Activated CD8-positive, alpha-beta memory T cell treated with anti-CD3 and anti-CD28 coated beads, Interleukin-2, amount 50 U/mL, for 1 hour (primary cell): ENCODE data around the gene RAP1GAP.

ENCODE experiments used
- DNase-seq: peaks from one replicate; pipeline ENCODE4 v3.0.0-alpha.2; 2020; ENCODE audit errors: extremely low read depth

Gene RAP1GAP

DNA sequence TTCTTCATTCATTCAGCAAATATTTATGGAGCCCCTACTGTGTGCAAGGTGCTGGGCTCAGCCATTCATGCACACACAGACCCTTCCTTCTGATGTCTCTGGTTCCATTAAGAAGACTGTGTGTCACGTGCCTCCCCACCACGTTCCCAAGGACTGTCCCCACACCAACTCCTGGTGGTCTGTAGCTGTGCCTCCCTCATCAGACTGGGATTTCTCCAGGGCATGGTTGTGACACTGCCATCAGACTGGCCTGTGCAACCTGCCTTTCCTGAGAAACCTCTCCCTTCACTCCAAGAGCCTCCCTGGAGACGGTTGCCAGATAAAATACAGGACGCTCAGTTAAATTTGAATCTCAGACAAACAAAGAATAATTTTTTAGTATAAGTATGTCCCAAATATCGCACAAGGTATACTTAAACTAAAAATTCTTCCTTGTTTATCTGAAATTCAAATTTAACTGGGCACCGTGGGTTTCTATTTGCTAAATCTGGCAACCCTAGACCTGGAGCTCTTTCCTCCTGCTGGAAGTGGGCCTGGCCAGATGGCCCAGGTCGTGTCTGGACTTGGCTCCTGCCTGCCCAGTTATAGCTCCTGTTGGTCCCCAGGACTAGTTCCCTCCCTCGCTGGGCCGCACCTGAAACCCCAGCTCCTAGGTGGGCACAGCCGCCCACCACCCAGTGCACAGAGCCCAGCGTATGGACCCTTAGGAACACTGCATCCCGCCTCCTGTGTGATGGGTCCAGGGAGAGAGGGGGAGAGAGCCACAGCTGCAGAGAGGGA, 76.9 kb downstream of the RAP1GAP start:
- DNase-seq, result no peak

DNA sequence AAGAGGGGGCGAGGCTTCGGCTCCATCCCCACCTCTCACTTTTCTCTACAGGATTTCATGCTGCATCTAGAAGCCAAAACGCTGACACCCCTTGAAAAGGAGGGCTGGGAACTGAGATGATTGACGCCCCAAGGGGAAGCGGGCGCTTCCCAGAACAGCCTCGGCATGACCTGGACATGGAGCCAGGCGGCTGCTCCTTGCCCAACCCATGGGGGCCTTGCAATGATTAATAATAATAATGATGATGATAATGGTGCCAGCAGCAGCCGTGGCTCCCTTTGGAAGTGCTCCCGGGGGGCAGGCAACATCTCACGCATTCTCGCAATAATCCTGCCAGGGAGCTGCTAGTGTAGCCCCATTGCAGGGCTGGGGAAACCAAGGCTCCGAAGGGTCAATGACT, 78.2 kb downstream of the RAP1GAP start:
- DNase-seq, result no peak

DNA sequence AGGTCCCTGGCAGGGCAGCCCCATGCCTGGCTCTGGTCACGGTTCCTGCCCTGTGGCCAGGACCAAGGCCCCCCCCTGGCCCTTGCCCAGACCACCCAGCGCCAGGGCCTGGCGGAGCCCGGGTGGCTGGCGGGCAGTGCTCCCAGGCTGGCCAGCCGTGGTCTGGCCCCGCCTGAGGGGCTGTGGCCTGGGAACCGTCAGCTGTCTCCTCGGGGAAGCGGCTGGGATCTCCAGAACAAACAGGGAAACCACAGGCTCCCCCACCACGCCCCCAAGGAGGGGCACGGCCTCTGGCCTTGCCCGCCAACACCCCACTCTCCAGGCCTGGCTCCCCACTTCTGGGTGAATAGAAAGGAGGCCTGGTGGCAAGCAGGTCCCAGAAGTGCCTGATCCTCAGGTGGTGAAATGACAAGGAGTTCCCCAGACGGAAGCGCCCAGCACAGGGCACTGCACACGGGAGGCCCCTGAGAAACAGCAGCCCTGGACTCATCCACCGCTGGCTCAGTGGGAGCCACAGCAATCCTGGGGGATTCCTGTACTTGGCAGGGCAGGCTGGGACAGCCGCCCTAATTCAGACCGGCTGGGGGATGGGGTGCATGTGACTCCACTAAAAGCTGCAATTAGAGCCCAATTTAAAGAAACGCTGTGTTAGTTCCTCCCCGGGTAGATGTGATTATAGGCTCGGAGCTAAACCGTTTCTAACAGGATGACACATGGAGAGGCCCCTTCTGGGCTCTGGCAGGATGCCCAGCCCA, 78.9 kb downstream of the RAP1GAP start:
- DNase-seq, result no peak

DNA sequence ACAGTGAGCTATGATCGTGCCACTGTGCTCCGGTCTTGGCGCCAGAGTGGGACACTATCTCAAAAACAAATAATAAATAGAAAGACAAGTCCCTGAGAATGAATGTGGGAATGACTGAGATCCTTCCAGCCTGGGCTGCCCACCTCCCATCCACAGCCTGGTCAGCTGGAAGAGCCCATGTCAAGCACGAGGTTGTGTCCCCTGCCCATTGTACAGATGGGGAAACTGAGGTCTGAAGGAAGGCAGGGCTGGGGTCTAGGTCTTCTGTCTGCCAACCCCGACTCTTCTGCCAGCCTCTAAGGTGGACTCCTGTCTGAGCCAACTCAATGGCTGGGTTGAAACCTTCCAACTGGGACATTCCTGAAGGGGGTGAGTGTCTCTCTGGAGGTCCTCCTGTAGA, 79.5 kb downstream of the RAP1GAP start:
- DNase-seq, result no peak

DNA sequence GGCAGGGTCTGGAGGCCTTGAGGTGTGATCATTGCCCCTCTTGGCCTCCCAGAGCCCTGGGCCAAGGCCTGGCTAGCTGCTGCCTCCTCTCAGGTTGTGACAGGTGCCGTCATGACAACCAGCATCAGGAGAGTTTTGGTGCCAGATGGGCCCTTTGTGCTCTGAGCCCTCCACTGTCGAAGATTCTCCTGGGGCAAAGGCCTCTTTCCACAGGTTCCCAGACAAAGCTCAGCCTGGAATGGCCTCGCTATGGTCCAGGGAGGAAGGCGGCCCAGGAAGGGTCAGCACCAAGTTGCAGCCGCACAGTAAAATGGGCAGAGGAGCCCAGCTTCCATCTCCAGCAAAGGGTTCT, 81.6 kb downstream of the RAP1GAP start:
- no peak for DNase-seq

DNA sequence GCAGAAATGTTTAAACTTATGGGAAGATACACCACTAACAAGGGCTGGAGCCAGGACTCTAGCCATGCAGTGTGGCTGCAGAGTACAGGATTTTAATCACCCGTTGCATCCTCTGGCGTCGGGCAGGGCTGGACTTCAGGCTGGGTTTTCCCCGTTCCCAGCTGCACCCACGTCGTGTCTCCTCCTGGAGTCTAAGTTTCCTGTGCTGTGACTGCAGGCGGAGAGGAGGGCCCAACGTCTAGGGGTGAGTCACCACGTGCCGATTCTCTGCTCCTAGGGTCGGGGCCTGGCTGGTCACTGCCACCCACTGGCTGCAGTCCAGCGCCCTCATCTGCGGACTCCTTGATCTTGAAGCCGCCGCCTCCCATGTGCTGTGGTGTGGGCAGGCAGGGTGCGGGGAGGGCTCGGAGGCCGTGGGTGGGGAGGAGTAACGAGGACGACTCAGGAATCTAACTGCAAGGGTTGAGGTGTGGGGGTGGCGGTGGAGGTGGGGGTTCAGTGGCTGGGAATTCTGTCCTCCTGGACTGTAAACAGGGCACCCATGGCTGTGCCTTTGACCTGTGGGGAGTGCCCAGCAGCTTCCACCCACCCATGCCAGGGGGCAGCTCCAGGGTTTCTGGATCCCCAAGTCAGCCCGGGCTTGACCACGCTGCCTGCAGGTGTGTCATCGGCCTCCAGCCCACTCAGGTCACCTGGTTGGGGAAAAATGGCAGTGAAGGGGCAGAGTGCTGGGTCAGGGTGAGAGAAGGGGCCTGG, 82.1 kb downstream of the RAP1GAP start:
- no peak for DNase-seq

DNA sequence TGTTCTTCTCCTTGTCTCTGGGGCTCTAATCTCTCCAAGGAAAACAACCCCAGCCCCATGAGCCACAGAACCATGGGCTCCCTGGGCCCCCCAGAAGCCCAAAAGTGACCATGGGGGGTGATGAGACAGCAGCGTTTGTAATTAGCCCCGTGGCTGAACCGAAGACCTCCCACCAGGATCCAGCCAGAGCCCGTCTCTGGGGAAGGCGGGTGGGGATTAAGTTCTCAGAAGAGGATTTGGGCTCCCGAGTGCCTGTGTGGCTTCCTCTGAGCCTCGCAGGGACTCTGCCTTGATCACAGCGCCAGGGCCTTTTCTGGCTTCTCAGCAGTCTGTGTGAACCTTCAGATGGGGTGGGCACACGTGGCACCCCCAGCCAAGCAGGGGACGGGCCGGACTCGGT, 82.9 kb downstream of the RAP1GAP start:
- DNase-seq, result no peak

DNA sequence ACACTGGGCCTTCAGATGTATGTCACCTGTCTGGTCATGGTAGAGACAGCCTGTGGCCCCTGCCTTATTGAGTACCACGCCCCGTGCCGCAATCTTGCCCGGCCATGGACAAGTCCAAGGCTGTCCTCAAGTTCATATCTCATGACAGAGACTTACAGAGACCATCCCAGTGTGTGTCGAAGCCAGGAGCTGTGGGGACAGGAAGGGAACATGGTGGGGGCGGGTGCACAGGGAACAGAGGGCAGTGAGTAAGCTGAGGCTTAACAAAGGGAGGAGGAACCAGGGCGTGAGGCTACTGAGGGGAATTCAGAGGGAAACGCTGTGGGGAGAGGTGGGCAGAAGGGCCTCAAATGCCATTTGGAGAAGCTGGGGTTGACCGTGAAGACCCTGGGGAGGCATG, 84.1 kb downstream of the RAP1GAP start:
- DNase-seq, result no peak

DNA sequence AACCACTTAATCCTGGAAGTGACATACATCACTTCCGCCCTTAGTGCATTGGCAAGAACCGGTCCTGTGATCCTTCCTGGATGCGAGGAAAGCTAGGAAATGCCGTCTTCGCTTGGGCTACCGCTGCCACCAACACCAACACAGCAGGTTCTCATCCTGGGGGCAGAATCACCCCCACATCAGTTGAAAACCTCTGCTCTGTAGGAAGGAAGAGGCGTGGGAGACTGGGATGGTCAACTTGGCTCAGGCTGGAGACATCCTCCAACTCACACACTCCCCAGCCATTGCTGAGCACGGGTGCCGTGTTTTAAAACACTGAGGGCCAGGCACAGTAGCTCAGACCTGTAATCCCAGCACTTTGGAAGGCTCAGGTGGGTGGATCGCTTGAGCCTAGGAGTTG, 85.1 kb downstream of the RAP1GAP start:
- no peak for DNase-seq

DNA sequence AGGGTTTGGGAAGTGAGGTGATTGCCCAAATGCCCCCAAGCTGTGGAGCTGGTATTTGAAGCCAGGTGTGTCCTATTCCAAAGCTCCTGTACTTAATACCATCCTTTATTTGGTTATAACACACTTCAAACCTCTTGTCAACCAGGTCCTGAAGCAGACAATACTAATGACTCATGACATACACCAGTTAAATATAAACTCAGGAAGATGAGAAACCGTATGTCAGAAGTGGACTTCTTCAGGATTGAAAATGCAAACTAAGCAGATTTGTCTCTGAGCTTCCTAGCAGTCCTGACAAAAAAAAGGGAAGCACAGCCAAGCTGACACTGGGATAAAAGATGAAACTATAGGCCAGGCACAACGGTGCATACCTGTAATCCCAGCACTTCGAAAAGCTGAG, 89.4 kb downstream of the RAP1GAP start:
- no peak for DNase-seq

DNA sequence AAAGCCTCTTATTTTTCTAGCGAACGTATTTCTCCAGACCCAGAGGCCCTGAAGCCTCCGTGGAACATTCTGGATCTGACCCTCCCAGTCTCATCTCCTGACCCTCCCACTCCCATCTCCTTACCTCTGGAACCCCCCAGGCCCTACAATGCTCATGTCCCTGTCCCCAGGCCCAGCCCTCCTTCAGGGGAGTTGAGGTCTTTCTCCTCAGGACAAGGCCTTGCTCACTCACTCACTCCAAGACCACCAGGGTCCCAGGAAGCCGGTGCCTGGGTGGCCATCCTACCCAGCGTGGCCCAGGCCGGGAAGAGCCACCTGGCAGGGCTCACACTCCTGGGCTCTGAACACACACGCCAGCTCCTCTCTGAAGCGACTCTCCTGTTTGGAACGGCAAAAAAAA, 91.2 kb downstream of the RAP1GAP start:
- DNase-seq, result no peak

DNA sequence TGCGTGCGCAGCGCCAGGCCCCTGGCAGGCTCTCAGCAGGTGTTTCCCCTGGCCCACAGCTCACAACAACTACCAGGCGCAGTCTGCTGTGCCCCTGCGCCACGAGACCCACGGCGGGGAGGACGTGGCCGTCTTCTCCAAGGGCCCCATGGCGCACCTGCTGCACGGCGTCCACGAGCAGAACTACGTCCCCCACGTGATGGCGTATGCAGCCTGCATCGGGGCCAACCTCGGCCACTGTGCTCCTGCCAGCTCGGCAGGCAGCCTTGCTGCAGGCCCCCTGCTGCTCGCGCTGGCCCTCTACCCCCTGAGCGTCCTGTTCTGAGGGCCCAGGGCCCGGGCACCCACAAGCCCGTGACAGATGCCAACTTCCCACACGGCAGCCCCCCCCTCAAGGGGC, 91.8 kb downstream of the RAP1GAP start:
- DNase-seq, result no peak

DNA sequence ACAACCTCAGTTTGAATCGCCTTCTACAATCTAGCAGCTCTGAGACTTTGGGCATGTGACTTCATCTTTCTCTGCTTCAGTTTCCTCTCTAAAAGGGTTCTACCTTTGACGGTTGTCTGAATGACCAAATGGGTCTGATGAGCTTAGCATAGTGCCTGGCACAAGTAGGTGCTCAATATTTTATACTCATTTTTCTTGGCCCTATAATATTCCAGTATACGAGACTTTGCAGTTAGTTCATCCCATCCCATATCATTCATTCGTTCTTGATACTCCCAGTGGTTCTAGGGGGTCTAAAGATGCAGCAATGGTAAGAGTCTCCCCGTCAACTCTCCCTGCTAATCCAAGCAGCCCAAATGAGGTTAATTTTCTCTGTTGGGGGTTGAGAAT, 92.4 kb downstream of the RAP1GAP start:
- no peak for DNase-seq

DNA sequence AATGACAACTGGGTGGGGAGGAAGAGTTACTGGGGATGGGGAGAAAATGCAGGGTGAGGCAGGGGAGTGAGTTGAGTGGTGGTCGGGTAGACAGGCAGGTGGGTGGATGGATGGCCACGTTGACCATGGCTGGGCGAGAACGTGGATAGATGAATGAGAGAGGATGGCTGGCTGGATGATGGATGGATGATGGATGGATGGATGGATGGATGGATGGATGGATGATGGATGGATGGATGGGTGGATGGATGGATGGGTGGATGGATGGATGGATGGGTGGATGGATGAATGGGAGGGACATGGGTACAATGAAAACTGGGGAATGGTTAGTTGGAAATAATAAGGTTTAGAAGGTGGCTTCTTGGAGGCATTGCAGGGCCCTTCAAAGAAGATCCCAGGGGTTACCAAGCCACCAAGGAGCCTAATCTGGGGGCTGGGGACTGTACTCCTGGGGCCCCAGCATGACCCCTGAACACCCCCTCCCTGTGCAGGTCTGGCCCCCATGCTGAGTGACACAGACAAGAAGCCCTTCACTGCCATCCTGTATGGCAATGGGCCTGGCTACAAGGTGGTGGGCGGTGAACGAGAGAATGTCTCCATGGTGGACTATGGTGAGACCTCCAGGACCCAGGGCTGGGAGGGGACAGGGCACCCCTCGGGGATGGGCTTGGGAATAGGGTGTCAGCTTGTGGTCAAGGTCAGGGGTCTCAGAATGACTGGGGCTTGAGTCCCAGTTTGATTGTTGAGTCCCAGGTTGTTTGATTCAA, 92.9 kb downstream of the RAP1GAP start:
- no peak for DNase-seq

DNA sequence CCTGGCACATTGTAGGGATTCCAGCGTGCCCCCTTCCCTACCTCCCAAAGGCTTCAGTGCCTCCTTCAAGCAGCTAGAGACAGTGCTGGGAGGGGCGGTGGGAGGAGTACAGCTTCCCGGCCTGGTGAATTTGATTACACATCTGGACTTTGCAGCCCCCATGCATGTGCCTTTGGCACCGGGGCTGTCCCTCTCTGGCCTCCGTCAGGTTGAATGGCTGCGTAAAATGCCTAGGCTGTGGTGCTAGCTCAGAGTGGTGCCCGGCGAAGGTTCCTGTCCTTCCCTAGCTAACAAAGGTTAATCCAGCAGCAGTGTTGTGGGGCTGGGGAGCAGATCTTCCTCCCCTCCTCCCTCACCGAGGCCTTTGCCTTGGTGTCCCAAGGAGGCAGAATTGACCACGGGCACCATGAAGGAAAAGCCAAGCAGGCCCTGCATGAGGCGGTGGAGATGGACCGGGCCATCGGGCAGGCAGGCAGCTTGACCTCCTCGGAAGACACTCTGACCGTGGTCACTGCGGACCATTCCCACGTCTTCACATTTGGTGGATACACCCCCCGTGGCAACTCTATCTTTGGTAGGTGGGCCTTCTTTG, 93.7 kb downstream of the RAP1GAP start:
- DNase-seq, result no peak

DNA sequence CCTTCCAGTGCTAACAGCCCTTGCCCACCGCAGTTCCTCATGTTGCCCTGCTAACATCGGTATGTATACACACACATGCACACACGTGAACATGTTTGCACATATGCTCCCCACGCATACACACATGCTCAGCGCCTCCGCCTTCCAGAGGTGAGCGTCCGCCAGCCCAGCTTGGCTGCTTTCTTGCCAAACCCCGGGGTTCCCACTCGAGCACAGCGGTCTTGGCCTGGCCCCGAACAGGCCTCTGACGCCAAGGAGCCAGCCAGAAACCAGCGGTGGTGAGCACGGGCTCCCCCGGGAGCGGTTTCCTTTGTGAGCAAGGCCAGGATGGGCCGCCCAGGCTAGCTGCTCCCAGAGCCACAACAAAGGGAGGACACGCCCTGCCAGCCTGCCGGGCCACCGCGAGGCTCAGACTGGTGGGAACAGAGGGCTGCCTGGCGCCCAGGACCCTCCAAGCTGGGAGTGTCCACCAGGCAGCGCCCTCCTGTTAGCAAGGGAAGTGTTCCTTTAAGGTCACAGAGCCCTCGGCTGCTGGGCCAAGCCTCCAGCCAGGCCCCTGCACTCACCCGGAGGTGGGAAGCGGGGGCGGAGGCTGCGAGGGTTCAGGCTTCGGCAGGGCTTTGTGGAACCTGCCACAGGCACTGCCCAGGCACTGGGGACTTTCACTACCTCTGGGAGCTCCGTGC, 94.5 kb downstream of the RAP1GAP start:
- DNase-seq, result no peak

DNA sequence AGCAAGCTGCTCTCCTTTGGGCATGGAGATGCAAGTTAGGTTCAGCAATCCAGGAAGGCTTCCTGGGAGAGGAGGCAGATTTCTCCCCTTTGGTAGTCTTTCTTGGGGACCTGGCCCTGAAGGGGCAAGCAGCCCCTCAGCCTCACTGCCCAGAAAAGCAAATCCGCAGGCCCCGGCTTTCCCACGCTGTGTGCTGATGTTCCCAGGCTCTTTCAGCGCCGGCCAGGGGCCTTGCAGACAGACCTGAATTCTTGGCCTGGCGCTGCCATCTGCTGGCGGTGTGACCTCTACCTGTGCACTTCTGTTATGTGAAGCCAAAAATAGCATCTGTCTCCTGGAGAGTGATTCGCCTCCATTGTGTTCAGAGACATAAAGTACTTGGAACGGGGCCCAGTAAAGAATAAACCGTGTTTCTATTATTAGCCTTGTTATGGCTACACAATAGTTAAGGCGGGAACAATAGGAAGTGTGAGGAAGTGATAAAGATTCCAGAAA, 95.1 kb downstream of the RAP1GAP start:
- no peak for DNase-seq

DNA sequence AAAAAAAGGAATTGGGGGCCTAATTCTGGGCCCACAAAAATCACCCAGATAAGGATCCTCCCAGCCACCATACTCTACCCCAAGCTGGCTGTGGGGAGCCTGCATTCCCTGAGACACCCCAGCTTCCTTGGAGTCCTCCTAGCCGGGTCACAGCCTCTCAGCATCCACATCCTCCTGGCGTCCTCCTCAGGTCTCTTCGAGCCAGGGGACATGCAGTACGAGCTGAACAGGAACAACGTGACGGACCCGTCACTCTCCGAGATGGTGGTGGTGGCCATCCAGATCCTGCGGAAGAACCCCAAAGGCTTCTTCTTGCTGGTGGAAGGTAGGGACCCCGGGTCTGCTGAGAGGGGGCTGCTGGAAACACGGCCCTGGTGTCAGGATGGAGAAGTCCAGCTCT, 95.7 kb downstream of the RAP1GAP start:
- DNase-seq, result no peak

DNA sequence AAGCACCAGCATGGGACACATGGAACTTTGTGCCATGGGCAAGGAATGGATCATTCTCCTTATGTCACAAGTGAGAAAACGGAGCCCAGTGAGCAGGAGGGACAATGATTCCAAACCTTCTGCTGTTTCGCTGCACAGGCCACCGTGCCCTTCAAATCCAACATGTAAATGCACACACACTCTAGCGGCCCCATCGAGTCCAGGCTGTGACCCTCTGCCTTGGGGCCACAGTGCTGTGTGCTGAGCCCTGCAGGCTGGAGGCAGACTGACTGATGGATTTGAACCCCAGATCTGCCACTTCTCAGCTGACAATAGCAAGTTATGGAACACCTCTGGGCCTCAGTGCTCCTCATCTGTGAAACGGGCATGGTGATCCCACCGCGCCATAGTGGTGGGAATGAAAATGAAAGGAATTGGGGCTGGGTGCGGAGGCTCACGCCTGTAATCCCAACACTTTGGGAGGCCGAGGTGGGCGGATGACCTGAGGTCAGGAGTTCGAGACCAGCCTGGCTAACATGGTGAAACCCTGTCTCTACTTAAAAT, 96.4 kb downstream of the RAP1GAP start:
- DNase-seq, result no peak

DNA sequence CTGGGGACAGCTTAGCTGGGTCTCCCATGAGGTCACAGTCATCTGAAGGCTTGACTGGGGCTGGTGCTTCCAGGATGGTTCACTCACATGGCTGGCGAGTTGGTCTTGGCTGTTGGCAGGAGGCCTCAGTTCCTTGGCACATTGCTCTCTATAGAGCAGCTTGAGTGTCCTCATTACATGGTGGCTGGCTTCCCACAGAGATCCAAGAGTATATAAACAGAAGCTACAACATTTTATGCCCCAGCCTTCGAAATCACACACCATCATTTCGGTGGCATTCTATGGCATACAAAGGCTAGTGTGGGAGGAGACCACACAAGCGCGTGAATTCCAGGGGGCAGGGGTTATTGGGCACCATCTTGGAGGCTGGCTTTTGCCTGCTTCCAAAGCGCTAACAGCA, 96.9 kb downstream of the RAP1GAP start:
- no peak for DNase-seq

DNA sequence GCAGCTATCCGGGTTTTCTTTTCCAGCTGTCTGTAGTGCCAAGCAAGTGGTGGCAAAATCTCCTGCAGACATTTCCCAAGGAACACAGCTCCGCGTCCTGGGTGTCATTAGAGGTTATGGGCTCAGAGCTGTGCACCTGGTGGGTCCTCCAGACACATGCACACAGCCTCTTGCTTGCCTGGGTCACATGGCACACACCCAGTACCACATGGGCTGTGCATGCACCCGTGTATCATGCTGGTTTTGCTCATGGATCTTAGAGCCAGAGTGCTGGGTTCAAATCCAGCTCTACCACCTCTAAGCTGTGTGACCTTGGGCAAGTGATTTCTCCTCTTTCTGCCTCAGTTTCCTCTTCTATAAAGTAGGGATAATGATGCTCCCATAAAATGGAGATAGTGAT, 98.3 kb downstream of the RAP1GAP start:
- DNase-seq, result no peak
